ENCODE measurements around the gene FRS2. TPM values are rescaled to one million over a fixed set of nuclear protein-coding genes. Genes with fewer than 3 reads are reported as not detected.

Gene FRS2
- total and polyA plus RNA-seq, 10 of the 15 experiments (the other 5 are each of a cell fraction or from before 2014, with no cell fraction given), result 1.1 to 13.1 (median 5.9) TPM

DNA sequence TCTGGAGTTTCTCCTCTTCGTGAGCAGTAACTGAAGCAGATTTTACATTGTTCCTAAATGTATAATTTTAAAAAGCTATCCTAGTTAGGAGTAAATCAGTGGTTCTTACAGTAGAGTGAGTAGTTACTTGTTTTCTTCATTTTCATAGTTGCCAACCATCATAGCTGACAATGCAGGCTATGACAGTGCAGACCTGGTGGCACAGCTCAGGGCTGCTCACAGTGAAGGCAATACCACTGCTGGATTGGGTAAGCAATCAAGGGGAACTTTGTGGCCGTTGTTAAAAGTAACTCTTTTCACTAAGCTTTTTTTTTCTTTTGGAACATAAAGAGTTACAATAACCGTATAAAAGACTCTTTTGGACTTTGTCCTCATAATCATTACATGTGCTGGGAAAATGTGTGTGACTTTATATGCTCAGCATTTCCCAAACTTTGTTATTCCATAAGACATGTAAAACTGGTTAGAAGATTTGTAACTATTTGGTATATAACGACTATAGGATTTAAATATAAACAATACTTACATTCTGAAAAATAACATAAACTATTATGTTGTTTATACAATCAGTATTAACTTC lies 128.1 kb downstream of the FRS2 start:
- H4K20me1 ChIP-seq (ENCODE audit: control insufficient read depth, insufficient read depth), result no peaks in the 10 kb centered on the region
- no peak for TF ChIP-seq CHD4 (IDR thresholded peaks at IDR 0.05)
- TF ChIP-seq SMC3 (IDR thresholded peaks at IDR 0.05; ENCODE audit: borderline replicate concordance, low read length), result no peak
- no peak overlapping the region for H3K4me2 ChIP-seq (ENCODE audit: control insufficient read depth, insufficient read depth)
- no peak overlapping the region for H3K27ac ChIP-seq (ENCODE audit: control insufficient read depth, insufficient read depth)
- ChIA-PET CTCF (interaction anchor here (1.0 to 1.2 kb wide), 2 partner anchors 11 to 26 kb away, joined by 3 to 4 read pairs; no protein-coding TSS in a partner anchor), POLR2A (no interaction called here), RAD21 (ENCODE audit: unreplicated experiment) (no interaction called here), SMC1A (ENCODE audit: uncharacterized antibody, unreplicated experiment) (no interaction called here)
- intact Hi-C loops (cut with micrococcal nuclease; ENCODE audit: unreplicated experiment), result no loop called here
- DNase-seq (ENCODE audit: low read depth, low spot score) (no peak), FAIRE-seq (no peak), ATAC-seq (no peak)
- H3K4me1 ChIP-seq (ENCODE audit: control insufficient read depth, insufficient read depth, low read length), result no peaks in the 10 kb centered on the region
- no peaks in the 10 kb centered on the region for H3K79me2 ChIP-seq (ENCODE audit: control insufficient read depth, insufficient read depth, low read length)
- H3K9ac ChIP-seq (ENCODE audit: control insufficient read depth, insufficient read depth, low read length), result no peak overlapping the region
- in situ Hi-C loops (cut with MboI), result no loop called here
- no peaks in the 10 kb centered on the region for H3K9me3 ChIP-seq (replicated peaks; ENCODE audit: control insufficient read depth, insufficient read depth, low read length)
- 44% methylated on average over 4 of the region's 4 CpGs for WGBS (ENCODE audit: insufficient coverage, insufficient replicate concordance, low lambda C conversion rate, missing lambda C conversion rate)
- H3K27me3 ChIP-seq (replicated peaks in 1 of 2; ENCODE audit: control insufficient read depth in 2 of 2, insufficient read depth in 2 of 2, low read length in 1 of 2), result no peaks in the 10 kb centered on the region
- no peak overlapping the region for H3K4me3 ChIP-seq
- peaks cover 10 to 54% of the 10 kb centered on the region in 2 experiments for H3K36me3 ChIP-seq (ENCODE audit: control insufficient read depth in 2 of 2, insufficient read depth in 2 of 2, low read length in 1 of 2)
- BruUV-seq (replicated peaks), result no TSS peak
- H2AFZ ChIP-seq (ENCODE audit: control insufficient read depth, low read depth, low read length), result no peak overlapping the region

- Histone ChIP-seq H3K9me3 (replicated peaks; ENCODE audit: control insufficient read depth, insufficient read depth, low read length) (no peaks in the 10 kb centered on the region), H3K4me1 (ENCODE audit: control insufficient read depth, insufficient read depth, low read length) (no peaks in the 10 kb centered on the region), H3K79me2 (ENCODE audit: control insufficient read depth, insufficient read depth, low read length) (no peaks in the 10 kb centered on the region), H2AFZ (ENCODE audit: control insufficient read depth, low read depth, low read length) (no peak overlapping the region), H3K9ac (ENCODE audit: control insufficient read depth, insufficient read depth, low read length) (no peak overlapping the region), H3K4me3 (no peak overlapping the region), H3K4me2 (ENCODE audit: control insufficient read depth, insufficient read depth) (no peak overlapping the region), H4K20me1 (ENCODE audit: control insufficient read depth, insufficient read depth) (no peaks in the 10 kb centered on the region), H3K27ac (ENCODE audit: control insufficient read depth, insufficient read depth) (no peak overlapping the region), H3K36me3 (ENCODE audit: control insufficient read depth in 2 of 2, insufficient read depth in 2 of 2, low read length in 1 of 2) (peaks cover 7 to 39% of the 10 kb centered on the region in 2 experiments), H3K27me3 (replicated peaks in 1 of 2; ENCODE audit: control insufficient read depth in 2 of 2, insufficient read depth in 2 of 2, low read length in 1 of 2) (no peaks in the 10 kb centered on the region)
- intact Hi-C loops (cut with micrococcal nuclease; ENCODE audit: unreplicated experiment), result no loop called here
- ChIA-PET SMC1A (ENCODE audit: uncharacterized antibody, unreplicated experiment) (interaction anchor here (1.3 kb wide), 1 partner anchor 242 kb away, joined by 7 read pairs; no protein-coding TSS in a partner anchor), POLR2A (interaction anchor here (1.3 kb wide), 1 partner anchor 11 kb away, joined by 4 read pairs; no protein-coding TSS in a partner anchor), RAD21 (ENCODE audit: unreplicated experiment) (no interaction called here), CTCF (interaction anchor here (1.3 kb wide), 1 partner anchor 243 kb away, joined by 3 read pairs; no protein-coding TSS in a partner anchor)
- BruUV-seq (replicated peaks), result no TSS peak
- TF ChIP-seq RAD51 (IDR thresholded peaks at IDR 0.05), result no peak
- TF ChIP-seq NRF1 (conservative IDR thresholded peaks at IDR 0.05; ENCODE audit: low read depth, low read length), result no peak
- TF ChIP-seq, protein P1, sequence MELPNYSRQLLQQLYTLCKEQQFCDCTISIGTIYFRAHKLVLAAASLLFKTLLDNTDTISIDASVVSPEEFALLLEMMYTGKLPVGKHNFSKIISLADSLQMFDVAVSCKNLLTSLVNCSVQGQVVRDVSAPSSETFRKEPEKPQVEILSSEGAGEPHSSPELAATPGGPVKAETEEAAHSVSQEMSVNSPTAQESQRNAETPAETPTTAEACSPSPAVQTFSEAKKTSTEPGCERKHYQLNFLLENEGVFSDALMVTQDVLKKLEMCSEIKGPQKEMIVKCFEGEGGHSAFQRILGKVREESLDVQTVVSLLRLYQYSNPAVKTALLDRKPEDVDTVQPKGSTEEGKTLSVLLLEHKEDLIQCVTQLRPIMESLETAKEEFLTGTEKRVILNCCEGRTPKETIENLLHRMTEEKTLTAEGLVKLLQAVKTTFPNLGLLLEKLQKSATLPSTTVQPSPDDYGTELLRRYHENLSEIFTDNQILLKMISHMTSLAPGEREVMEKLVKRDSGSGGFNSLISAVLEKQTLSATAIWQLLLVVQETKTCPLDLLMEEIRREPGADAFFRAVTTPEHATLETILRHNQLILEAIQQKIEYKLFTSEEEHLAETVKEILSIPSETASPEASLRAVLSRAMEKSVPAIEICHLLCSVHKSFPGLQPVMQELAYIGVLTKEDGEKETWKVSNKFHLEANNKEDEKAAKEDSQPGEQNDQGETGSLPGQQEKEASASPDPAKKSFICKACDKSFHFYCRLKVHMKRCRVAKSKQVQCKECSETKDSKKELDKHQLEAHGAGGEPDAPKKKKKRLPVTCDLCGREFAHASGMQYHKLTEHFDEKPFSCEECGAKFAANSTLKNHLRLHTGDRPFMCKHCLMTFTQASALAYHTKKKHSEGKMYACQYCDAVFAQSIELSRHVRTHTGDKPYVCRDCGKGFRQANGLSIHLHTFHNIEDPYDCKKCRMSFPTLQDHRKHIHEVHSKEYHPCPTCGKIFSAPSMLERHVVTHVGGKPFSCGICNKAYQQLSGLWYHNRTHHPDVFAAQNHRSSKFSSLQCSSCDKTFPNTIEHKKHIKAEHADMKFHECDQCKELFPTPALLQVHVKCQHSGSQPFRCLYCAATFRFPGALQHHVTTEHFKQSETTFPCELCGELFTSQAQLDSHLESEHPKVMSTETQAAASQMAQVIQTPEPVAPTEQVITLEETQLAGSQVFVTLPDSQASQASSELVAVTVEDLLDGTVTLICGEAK (IDR thresholded peaks at IDR 0.05; ENCODE audit: borderline replicate concordance), result no peak
- TF ChIP-seq ZNF384 (IDR thresholded peaks at IDR 0.05; ENCODE audit: borderline replicate concordance, low read depth, low read length), result no peak
- TF ChIP-seq, protein P2, sequence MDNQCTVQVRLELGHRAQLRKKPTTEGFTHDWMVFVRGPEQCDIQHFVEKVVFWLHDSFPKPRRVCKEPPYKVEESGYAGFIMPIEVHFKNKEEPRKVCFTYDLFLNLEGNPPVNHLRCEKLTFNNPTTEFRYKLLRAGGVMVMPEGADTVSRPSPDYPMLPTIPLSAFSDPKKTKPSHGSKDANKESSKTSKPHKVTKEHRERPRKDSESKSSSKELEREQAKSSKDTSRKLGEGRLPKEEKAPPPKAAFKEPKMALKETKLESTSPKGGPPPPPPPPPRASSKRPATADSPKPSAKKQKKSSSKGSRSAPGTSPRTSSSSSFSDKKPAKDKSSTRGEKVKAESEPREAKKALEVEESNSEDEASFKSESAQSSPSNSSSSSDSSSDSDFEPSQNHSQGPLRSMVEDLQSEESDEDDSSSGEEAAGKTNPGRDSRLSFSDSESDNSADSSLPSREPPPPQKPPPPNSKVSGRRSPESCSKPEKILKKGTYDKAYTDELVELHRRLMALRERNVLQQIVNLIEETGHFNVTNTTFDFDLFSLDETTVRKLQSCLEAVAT (IDR thresholded peaks at IDR 0.05), result no peak
- TF ChIP-seq NFYA (IDR thresholded peaks at IDR 0.05; ENCODE audit: borderline replicate concordance, low read depth, low read length), result no peak
- ATAC-seq (peak; percentile 24; the same call in 2 of the 3 replicates), DNase-seq (ENCODE audit: low read depth, low spot score) (no peak), FAIRE-seq (no peak)
- in situ Hi-C loops (cut with MboI), result no loop called here
Observed at GRCh38 chr12:69600804-69601203, 130.6 kb downstream of the FRS2 start.

Data from GM12878 (cell line).